Thyroid gland (tissue), 4 donors: ENCODE results near the gene SLC25A33.

Source experiments
- CTCF ChIP-seq, 6 experiments: fragments of 200-600 bp in 3 of 6; fragments of 450-650 bp in 3 of 6; sonication (generic) in 3 of 6; IDR thresholded peaks; one replicate each; pipeline ENCODE4 v1.5.1; 2016 to 2019; ENCODE audit warnings: antibody characterized with exemption in 6 of 6, mild to moderate bottlenecking in 2 of 6, inconsistent platforms in 1 of 6, moderate library complexity in 1 of 6
- POLR2A ChIP-seq, 2 donors: fragments of 450-650 bp; IDR thresholded peaks; one replicate each; pipeline ENCODE4 v1.6.1; 2017; ENCODE audit warnings: antibody characterized with exemption in 2 of 2, mild to moderate bottlenecking in 2 of 2, moderate library complexity in 1 of 2

- TF ChIP-seq CTCF (IDR thresholded peaks at IDR 0.05) (no peak), POLR2A (IDR thresholded peaks at IDR 0.05) (no peak)
These were observed 50.5 kb downstream of the SLC25A33 start for GRCh38 chr1:9589719-9590157.
